ENCODE results near the gene TDRD10. TPM values are rescaled to one million over a fixed set of nuclear protein-coding genes. Genes with fewer than 3 reads are reported as not detected.

The TDRD10 gene
- total and polyA plus RNA-seq, 2 of the 4 experiments (the other 2 are of a cell fraction): not detected

DNA sequence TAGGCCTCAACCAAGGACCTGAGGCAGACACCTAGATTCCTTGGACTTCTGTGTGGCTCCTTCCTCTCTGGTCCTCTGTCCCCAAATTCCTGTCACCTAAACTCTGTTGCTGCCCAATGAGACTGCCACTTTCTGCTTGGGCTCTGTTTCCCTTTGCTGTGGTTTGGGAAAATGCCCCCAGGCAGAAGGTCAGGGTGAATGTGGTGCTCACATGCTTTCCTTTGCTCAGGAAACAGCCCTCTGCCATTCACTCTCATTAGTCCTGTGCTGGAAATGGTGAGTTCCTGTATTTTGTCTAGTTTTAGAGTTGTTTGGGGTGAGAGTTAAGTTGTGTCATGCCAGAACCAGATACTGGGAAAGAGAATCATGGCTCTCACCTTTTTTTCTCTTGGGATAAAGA, 22.9 kb downstream of the TDRD10 start:
- Histone ChIP-seq H3K4me3 (ENCODE audit: insufficient read depth, low read depth, low read length) (no peak overlapping the region), H2AK5ac (ENCODE audit: low read depth, low read length) (no peak overlapping the region), H2AK9ac (replicated peaks; ENCODE audit: low read depth, low read length, poor library complexity) (no peak overlapping the region), H2AFZ (replicated peaks; ENCODE audit: low read length, poor library complexity) (no peak overlapping the region), H2BK20ac (ENCODE audit: low read depth, low read length) (no peak overlapping the region), H4K20me1 (ENCODE audit: insufficient read depth, low read length) (no peaks in the 10 kb centered on the region), H4K5ac (ENCODE audit: low read depth, low read length) (no peak overlapping the region), H3K14ac (replicated peaks; ENCODE audit: low read depth, low read length) (no peak overlapping the region), H3K9me1 (ENCODE audit: insufficient read depth, low read length) (no peaks in the 10 kb centered on the region), H4K91ac (ENCODE audit: insufficient read depth, low read depth, low read length) (no peak overlapping the region), H3K27ac (ENCODE audit: insufficient read depth, low read length) (no peak overlapping the region), H3K56ac (ENCODE audit: extremely low read depth, insufficient read depth, low read length) (no peak overlapping the region), H2BK120ac (ENCODE audit: low read depth, low read length) (no peak overlapping the region), H3K79me1 (ENCODE audit: low read depth in 1 of 2, low read length in 2 of 2) (no peaks in the 10 kb centered on the region), H3K9me3 (ENCODE audit: control insufficient read depth, insufficient read depth, low read length) (peaks cover 7% of the 10 kb centered on the region), H2BK15ac (ENCODE audit: low read depth, low read length) (no peak overlapping the region), H3K4me1 (ENCODE audit: control insufficient read depth, insufficient read depth, low read length) (no peaks in the 10 kb centered on the region), H4K8ac (ENCODE audit: low read depth in 2 of 2, low read length in 2 of 2) (no peak overlapping the region), H2BK5ac (ENCODE audit: low read depth, low read length, poor library complexity, severe bottlenecking) (no peak overlapping the region), H3K18ac (ENCODE audit: low read depth, low read length) (no peak overlapping the region), H3K4me2 (ENCODE audit: low read depth, low read length) (no peak overlapping the region), H3K23ac (ENCODE audit: low read depth, low read length) (no peak overlapping the region), H3K36me3 (ENCODE audit: control insufficient read depth, insufficient read depth, low read length) (no peaks in the 10 kb centered on the region), H3K27me3 (ENCODE audit: control insufficient read depth, insufficient read depth, low read length) (peaks cover 39% of the 10 kb centered on the region), H3K4ac (ENCODE audit: low read depth, low read length) (no peak overlapping the region), H3K9ac (ENCODE audit: low read depth, low read length) (no peak overlapping the region)
- dilution Hi-C loops (cut with HindIII; ENCODE audit: low sequenced_read_pairs, unreplicated experiment) (no loop called here), intact Hi-C loops (cut with micrococcal nuclease) (no loop called here), in situ Hi-C loops (cut with MboI; ENCODE audit: low sequenced_read_pairs) (no loop called here)
- POLR2A ChIA-PET (ENCODE audit: unreplicated experiment): no interaction called here
- no TSS peak for BruUV-seq (replicated peaks)
- DNase-seq (no peak), ATAC-seq (ENCODE audit: low read depth) (no peak)
- TF ChIP-seq MXI1 (IDR thresholded peaks at IDR 0.05; ENCODE audit: borderline replicate concordance, low read depth, low read length) (no peak), NFE2L2 (IDR thresholded peaks at IDR 0.05; ENCODE audit: low read depth, low read length) (no peak), MAZ (IDR thresholded peaks at IDR 0.05; ENCODE audit: borderline replicate concordance, low read depth, low read length) (no peak), CEBPB (IDR thresholded peaks at IDR 0.05; ENCODE audit: low read depth, low read length) (no peak), CHD1 (IDR thresholded peaks at IDR 0.05; ENCODE audit: low read depth, low read length) (no peak)
- TF ChIP-seq, protein P1, sequence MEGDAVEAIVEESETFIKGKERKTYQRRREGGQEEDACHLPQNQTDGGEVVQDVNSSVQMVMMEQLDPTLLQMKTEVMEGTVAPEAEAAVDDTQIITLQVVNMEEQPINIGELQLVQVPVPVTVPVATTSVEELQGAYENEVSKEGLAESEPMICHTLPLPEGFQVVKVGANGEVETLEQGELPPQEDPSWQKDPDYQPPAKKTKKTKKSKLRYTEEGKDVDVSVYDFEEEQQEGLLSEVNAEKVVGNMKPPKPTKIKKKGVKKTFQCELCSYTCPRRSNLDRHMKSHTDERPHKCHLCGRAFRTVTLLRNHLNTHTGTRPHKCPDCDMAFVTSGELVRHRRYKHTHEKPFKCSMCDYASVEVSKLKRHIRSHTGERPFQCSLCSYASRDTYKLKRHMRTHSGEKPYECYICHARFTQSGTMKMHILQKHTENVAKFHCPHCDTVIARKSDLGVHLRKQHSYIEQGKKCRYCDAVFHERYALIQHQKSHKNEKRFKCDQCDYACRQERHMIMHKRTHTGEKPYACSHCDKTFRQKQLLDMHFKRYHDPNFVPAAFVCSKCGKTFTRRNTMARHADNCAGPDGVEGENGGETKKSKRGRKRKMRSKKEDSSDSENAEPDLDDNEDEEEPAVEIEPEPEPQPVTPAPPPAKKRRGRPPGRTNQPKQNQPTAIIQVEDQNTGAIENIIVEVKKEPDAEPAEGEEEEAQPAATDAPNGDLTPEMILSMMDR (conservative IDR thresholded peaks at IDR 0.05; ENCODE audit: low read depth, low read length): no peak
- TF ChIP-seq, protein P2, sequence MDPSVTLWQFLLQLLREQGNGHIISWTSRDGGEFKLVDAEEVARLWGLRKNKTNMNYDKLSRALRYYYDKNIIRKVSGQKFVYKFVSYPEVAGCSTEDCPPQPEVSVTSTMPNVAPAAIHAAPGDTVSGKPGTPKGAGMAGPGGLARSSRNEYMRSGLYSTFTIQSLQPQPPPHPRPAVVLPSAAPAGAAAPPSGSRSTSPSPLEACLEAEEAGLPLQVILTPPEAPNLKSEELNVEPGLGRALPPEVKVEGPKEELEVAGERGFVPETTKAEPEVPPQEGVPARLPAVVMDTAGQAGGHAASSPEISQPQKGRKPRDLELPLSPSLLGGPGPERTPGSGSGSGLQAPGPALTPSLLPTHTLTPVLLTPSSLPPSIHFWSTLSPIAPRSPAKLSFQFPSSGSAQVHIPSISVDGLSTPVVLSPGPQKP (IDR thresholded peaks at IDR 0.05; ENCODE audit: borderline replicate concordance, low read depth, low read length): no peak
- TF ChIP-seq, protein P3, sequence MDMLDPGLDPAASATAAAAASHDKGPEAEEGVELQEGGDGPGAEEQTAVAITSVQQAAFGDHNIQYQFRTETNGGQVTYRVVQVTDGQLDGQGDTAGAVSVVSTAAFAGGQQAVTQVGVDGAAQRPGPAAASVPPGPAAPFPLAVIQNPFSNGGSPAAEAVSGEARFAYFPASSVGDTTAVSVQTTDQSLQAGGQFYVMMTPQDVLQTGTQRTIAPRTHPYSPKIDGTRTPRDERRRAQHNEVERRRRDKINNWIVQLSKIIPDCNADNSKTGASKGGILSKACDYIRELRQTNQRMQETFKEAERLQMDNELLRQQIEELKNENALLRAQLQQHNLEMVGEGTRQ (IDR thresholded peaks at IDR 0.05; ENCODE audit: low read depth, low read length): no peak
- CTCF ChIA-PET: interaction anchor here (0.5 kb wide), 1 partner anchor 884 kb away, joined by 3 read pairs; no protein-coding TSS in a partner anchor

Data from IMR-90 (cell line).